Panc1 (cell line): ENCODE measurements around the gene GPR157. TPM values are rescaled to one million over a fixed set of nuclear protein-coding genes. Genes with fewer than 3 reads are reported as not detected.
"Not testable (repeated sequence)": the region's sequence is repeated elsewhere in the genome, so short reads cannot be mapped to it uniquely, and the experiment has no call there.

ENCODE experiments used
- ATAC-seq: fragments of 200-7000 bp; cut with Tn5 transposase; 2 replicates; pipeline ENCODE4 v1.9.1; 2020; ENCODE audit warnings: mild to moderate bottlenecking, moderate library complexity
- BruUV-seq: library from RNA; stranded (reverse); fragments of 400-500 nt; replicated peaks from 2 replicates; lab custom pipeline; 2021; lab: Mats Ljungman, UMichigan
- CTCF ChIA-PET: fragments of 300-600 bp; sonication (Branson Sonifier 250); formaldehyde crosslinking; loops from one replicate; lab custom pipeline; 2022; ENCODE audit warnings: antibody characterized with exemption; lab: Charles Lee
- POLR2A ChIA-PET: fragments of 300-600 bp; sonication (Branson Sonifier 250); formaldehyde crosslinking; loops from one replicate; lab custom pipeline; 2022; ENCODE audit warnings: antibody characterized with exemption; lab: Charles Lee
- DNase-seq: peaks from one replicate; pipeline ENCODE4 v3.0.0-alpha.2; 2010; ENCODE audit warnings: low read depth, low spot score
- H3K27ac ChIP-seq: 2 replicates; pipeline ENCODE4 v1.5.1; 2011; ENCODE audit warnings: mild to moderate bottlenecking, low read length, inconsistent platforms
- H3K27me3 ChIP-seq: fragments of 200-500 bp; sonication (Bioruptor generic); 2 replicates; pipeline ENCODE4 v1.6.0; 2014; ENCODE audit warnings: low read length, inconsistent platforms; ENCODE audit not compliant: control insufficient read depth, insufficient read depth
- H3K36me3 ChIP-seq: fragments of 200-500 bp; sonication (Bioruptor generic); 2 replicates; pipeline ENCODE4 v1.5.1; 2014; ENCODE audit warnings: inconsistent platforms, mild to moderate bottlenecking, low read length, moderate library complexity; ENCODE audit not compliant: control insufficient read depth, insufficient read depth
- H3K4me1 ChIP-seq: 2 replicates; pipeline ENCODE4 v1.5.1; 2011; ENCODE audit warnings: inconsistent platforms, mild to moderate bottlenecking, low read length, moderate library complexity; ENCODE audit not compliant: control insufficient read depth, insufficient read depth
- H3K4me3 ChIP-seq, 2 experiments: 2 replicates each; pipeline ENCODE4 v1.5.1; 2011 to 2012; ENCODE audit warnings: low read depth in 2 of 2, low read length in 2 of 2, mild to moderate bottlenecking in 2 of 2, inconsistent platforms in 1 of 2, moderate library complexity in 1 of 2
- H3K9me3 ChIP-seq: fragments of 200-500 bp; sonication (Bioruptor generic); 2 replicates; pipeline ENCODE4 v1.5.1; 2014; ENCODE audit warnings: low read depth, mild to moderate bottlenecking, inconsistent platforms, low read length, moderate library complexity; ENCODE audit not compliant: control insufficient read depth, insufficient read depth
- POLR2AphosphoS5 ChIP-seq: IDR thresholded peaks from 2 replicates; pipeline ENCODE4 v1.6.1; 2012; ENCODE audit warnings: mild to moderate bottlenecking, low read depth, low read length, moderate library complexity
- SIN3A ChIP-seq: IDR thresholded peaks from 2 replicates; pipeline ENCODE4 v1.6.1; 2012; ENCODE audit warnings: low read depth, mild to moderate bottlenecking, low read length, moderate library complexity, borderline replicate concordance; ENCODE audit not compliant: insufficient read depth
- TCF7L2 ChIP-seq: IDR thresholded peaks from 2 replicates; pipeline ENCODE4 v1.6.1; 2011; ENCODE audit warnings: mild to moderate bottlenecking, low read depth, low read length, inconsistent platforms
- in situ Hi-C: cut with HindIII; loops from 2 replicates; pipeline ENCODE4 v1.10.0; 2016; ENCODE audit warnings: low sequenced_read_pairs, low pct_unique_long_range_greater_than_20kb
- intact Hi-C: fragments of 100-400 bp; cut with micrococcal nuclease; formaldehyde crosslinking; loops from one replicate; pipeline ENCODE4 v1.10.0; 2022; ENCODE audit not compliant: unreplicated experiment
- total RNA-seq: library from RNA; stranded (reverse); gene quantifications from one replicate; pipeline ENCODE4 v1.2.1, GENCODE V29; 2021; ENCODE audit not compliant: unreplicated experiment
- TF ChIP-seq, protein P1 (sequence below), 2 experiments: IDR thresholded peaks; 2 replicates each; pipeline ENCODE4 v1.6.1; 2011 to 2012; ENCODE audit warnings: low read depth in 2 of 2, control low read depth in 1 of 2, low read length in 1 of 2, mild to moderate bottlenecking in 1 of 2, moderate library complexity in 1 of 2; ENCODE audit not compliant: insufficient read depth in 1 of 2
- TF ChIP-seq, protein P2 (sequence below): fragments of 450-650 bp; IDR thresholded peaks from 2 replicates; pipeline ENCODE4 v1.5.1; 2017; ENCODE audit warnings: mild to moderate bottlenecking

The GPR157 gene
- total RNA-seq, 1 experiment from 2014 or later = 19.8 TPM

DNA sequence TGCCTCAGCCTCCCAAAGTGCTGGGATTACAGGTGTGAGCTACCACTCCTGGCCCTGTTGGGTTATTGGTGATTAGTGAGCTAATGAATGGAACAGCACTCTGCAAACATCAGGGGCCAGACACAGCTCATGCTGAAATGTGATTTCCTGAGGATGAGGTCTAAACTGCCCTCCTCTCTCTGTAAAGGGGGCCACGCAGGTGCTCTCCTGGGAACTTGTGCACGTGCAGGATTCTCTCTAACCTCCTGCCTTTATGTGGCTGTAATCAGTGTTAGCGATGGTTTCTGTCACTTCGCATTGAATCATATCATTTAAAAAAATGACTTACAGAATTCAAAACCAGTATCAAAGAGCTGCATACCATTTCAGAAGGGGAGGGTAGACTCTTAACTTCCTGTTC lies 3.6 kb downstream of the GPR157 start:
- in situ Hi-C loops = no loop called here
- H3K27ac ChIP-seq = no peak overlapping the region
- H3K36me3 ChIP-seq = no peaks in the 10 kb centered on the region
- POLR2A ChIA-PET = no interaction called here
- DNase-seq = no peak
- CTCF ChIA-PET = no interaction called here
- H3K4me1 ChIP-seq = peaks cover 19% of the 10 kb centered on the region
- no peaks in the 10 kb centered on the region for H3K9me3 ChIP-seq
- H3K27me3 ChIP-seq = no peaks in the 10 kb centered on the region
- no peak for ATAC-seq
- H3K4me3 ChIP-seq = no peak overlapping the region
- TF ChIP-seq, protein P1, sequence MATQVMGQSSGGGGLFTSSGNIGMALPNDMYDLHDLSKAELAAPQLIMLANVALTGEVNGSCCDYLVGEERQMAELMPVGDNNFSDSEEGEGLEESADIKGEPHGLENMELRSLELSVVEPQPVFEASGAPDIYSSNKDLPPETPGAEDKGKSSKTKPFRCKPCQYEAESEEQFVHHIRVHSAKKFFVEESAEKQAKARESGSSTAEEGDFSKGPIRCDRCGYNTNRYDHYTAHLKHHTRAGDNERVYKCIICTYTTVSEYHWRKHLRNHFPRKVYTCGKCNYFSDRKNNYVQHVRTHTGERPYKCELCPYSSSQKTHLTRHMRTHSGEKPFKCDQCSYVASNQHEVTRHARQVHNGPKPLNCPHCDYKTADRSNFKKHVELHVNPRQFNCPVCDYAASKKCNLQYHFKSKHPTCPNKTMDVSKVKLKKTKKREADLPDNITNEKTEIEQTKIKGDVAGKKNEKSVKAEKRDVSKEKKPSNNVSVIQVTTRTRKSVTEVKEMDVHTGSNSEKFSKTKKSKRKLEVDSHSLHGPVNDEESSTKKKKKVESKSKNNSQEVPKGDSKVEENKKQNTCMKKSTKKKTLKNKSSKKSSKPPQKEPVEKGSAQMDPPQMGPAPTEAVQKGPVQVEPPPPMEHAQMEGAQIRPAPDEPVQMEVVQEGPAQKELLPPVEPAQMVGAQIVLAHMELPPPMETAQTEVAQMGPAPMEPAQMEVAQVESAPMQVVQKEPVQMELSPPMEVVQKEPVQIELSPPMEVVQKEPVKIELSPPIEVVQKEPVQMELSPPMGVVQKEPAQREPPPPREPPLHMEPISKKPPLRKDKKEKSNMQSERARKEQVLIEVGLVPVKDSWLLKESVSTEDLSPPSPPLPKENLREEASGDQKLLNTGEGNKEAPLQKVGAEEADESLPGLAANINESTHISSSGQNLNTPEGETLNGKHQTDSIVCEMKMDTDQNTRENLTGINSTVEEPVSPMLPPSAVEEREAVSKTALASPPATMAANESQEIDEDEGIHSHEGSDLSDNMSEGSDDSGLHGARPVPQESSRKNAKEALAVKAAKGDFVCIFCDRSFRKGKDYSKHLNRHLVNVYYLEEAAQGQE (IDR thresholded peaks at IDR 0.05; ENCODE audit: insufficient read depth in 1 of 2, low read depth in 2 of 2, low read length in 1 of 2) = no peak
- no peak for TF ChIP-seq TCF7L2
- no peak for TF ChIP-seq POLR2AphosphoS5
- TF ChIP-seq SIN3A = no peak
- TF ChIP-seq, protein P2, sequence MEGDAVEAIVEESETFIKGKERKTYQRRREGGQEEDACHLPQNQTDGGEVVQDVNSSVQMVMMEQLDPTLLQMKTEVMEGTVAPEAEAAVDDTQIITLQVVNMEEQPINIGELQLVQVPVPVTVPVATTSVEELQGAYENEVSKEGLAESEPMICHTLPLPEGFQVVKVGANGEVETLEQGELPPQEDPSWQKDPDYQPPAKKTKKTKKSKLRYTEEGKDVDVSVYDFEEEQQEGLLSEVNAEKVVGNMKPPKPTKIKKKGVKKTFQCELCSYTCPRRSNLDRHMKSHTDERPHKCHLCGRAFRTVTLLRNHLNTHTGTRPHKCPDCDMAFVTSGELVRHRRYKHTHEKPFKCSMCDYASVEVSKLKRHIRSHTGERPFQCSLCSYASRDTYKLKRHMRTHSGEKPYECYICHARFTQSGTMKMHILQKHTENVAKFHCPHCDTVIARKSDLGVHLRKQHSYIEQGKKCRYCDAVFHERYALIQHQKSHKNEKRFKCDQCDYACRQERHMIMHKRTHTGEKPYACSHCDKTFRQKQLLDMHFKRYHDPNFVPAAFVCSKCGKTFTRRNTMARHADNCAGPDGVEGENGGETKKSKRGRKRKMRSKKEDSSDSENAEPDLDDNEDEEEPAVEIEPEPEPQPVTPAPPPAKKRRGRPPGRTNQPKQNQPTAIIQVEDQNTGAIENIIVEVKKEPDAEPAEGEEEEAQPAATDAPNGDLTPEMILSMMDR = no peak
- intact Hi-C loops = loop anchor here (5.0 kb wide), 1 partner anchor 72 kb away; no protein-coding TSS in a partner anchor
- no TSS peak for BruUV-seq

DNA sequence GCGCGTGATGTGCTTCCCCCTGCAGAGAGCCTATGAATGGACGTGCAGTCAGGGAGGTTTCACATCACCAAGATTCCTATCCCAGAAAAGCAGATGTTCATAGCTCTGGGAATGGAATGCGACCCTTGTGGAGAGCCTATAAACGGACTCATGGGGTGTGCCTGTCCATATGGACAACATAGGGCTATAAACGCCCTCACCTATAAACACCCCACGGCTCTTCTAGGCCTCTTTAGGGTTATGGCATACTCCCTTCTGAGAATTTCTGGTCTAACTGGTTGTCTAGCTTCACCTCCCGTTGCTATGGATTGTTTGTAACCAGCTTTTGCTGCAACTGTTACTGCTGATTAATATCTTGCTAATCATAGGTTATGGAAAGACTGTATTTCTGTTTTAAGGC lies 4.5 kb downstream of the GPR157 start:
- H3K36me3 ChIP-seq, H3K9me3 ChIP-seq, POLR2A ChIA-PET, H3K27ac ChIP-seq, H3K4me3 ChIP-seq, H3K27me3 ChIP-seq, DNase-seq, BruUV-seq, CTCF ChIA-PET, intact Hi-C loops, in situ Hi-C loops, ATAC-seq: not testable (repeated sequence)
- peaks cover 19% of the 10 kb centered on the region for H3K4me1 ChIP-seq

DNA sequence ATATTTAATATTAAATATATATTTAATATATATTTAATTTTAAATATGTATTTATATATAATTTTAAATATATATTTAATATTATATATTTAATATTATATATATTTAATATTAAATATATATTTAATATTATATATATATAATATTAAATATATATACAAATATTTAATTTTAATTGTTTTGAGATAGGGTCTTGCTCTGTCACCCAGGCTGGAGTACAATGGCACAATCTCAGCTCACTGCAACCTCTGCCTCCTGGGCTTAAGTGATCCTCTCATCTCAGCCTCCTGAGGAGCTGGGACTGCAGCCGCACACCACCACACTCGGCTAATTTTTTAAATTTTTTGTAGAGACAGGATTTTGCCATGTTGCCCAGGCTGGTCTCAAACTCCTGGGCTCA lies 5.2 kb downstream of the GPR157 start:
- CTCF ChIA-PET, intact Hi-C loops, H3K27ac ChIP-seq, POLR2A ChIA-PET, ATAC-seq, H3K27me3 ChIP-seq, H3K9me3 ChIP-seq, DNase-seq, H3K36me3 ChIP-seq, H3K4me3 ChIP-seq, BruUV-seq, in situ Hi-C loops: not testable (repeated sequence)
- H3K4me1 ChIP-seq = peaks cover 19% of the 10 kb centered on the region
